GM19238 (cell line): ENCODE results near the gene TLCD3B.
"Not testable (repeated sequence)": the region's sequence is repeated elsewhere in the genome, so short reads cannot be mapped to it uniquely, and the experiment has no call there.

Experiments used
- DNase-seq: peaks from one replicate; pipeline ENCODE4 v3.0.0; 2011; ENCODE audit warnings: low spot score; ENCODE audit not compliant: insufficient read length

The TLCD3B gene

GRCh38 chr16:30027588-30028437 is 3.3 kb downstream of the TLCD3B start:
- no peak for DNase-seq

GRCh38 chr16:30026449-30026848 is 4.6 kb downstream of the TLCD3B start:
- no peak for DNase-seq

- no peak for DNase-seq
These were observed 5.5 kb downstream of the TLCD3B start for GRCh38 chr16:30025574-30025973.

- no peak for DNase-seq
These were observed 5.9 kb downstream of the TLCD3B start for GRCh38 chr16:30025156-30025555.

GRCh38 chr16:30024451-30024850 is 6.6 kb downstream of the TLCD3B start:
- DNase-seq, result no peak

GRCh38 chr16:30023586-30023985 is 7.5 kb downstream of the TLCD3B start:
- no peak for DNase-seq

- no peak for DNase-seq
These were observed 8.2 kb downstream of the TLCD3B start, which contains the start of gene C16orf92 for GRCh38 chr16:30022887-30023286. C16orf92 (plus strand) TSS chr16:30023198; CDS start chr16:30023341, 143 bp downstream.

- no peak for DNase-seq
These were observed 12.3 kb downstream of the TLCD3B start for GRCh38 chr16:30018731-30019158.

- not testable (repeated sequence) for DNase-seq
These were observed 13.1 kb downstream of the TLCD3B start for GRCh38 chr16:30017937-30018336.

- DNase-seq, result no peak
These were observed 13.8 kb downstream of the TLCD3B start for GRCh38 chr16:30017277-30017656.

GRCh38 chr16:30016555-30017276 is 14.4 kb downstream of the TLCD3B start:
- DNase-seq, result no peak

- not testable (repeated sequence) for DNase-seq
These were observed 15.6 kb downstream of the TLCD3B start for GRCh38 chr16:30015450-30015849.

- not testable (repeated sequence) for DNase-seq
These were observed 18.5 kb downstream of the TLCD3B start for GRCh38 chr16:30012598-30012997.

- DNase-seq, result no peak
These were observed 19.2 kb downstream of the TLCD3B start for GRCh38 chr16:30011714-30012504.

GRCh38 chr16:30010844-30011713 is 20.0 kb downstream of the TLCD3B start, which contains the start of gene DOC2A:
DOC2A (minus strand) TSS chr16:30011027; CDS start chr16:30010222, 805 bp downstream.
- no peak for DNase-seq

- DNase-seq, result no peak
These were observed 20.9 kb downstream of the TLCD3B start for GRCh38 chr16:30009990-30010843.

GRCh38 chr16:30009085-30009862 is 21.8 kb downstream of the TLCD3B start:
- no peak for DNase-seq

GRCh38 chr16:30007378-30007895 is 23.6 kb downstream of the TLCD3B start:
- no peak for DNase-seq
